A673 (cell line): ENCODE results near the gene RASAL2. TPM values are rescaled to one million over a fixed set of nuclear protein-coding genes. Genes with fewer than 3 reads are reported as not detected.

Experiments used
- BruUV-seq: library from RNA; stranded (reverse); fragments of 400-500 nt; replicated peaks from 2 replicates; lab custom pipeline; 2021; lab: Mats Ljungman, UMichigan
- CTCF ChIA-PET: fragments of 300-600 bp; sonication (Branson Sonifier 250); formaldehyde crosslinking; loops from one replicate; lab custom pipeline; 2022; ENCODE audit warnings: antibody characterized with exemption; lab: Charles Lee
- POLR2A ChIA-PET: fragments of 300-600 bp; sonication (Branson Sonifier 250); formaldehyde crosslinking; loops from one replicate; lab custom pipeline; 2022; ENCODE audit warnings: antibody characterized with exemption; ENCODE audit not compliant: low non-redundant PET; lab: Charles Lee
- DNase-seq: peaks from one replicate; pipeline ENCODE4 v3.0.0-alpha.2; 2015; ENCODE audit warnings: low spot score
- H3K27ac ChIP-seq: fragments of 200-600 bp; sonication (generic); 2 replicates; pipeline ENCODE4 v1.5.1; 2016; ENCODE audit warnings: mixed run types, low read depth, mild to moderate bottlenecking, mixed read lengths, antibody characterized with exemption, low read length; ENCODE audit not compliant: poor library complexity, severe bottlenecking
- H3K27me3 ChIP-seq: fragments of 200-600 bp; sonication (generic); replicated peaks from 2 replicates; pipeline ENCODE4 v1.6.1; 2017; ENCODE audit warnings: mixed run types, low read depth, mild to moderate bottlenecking, mixed read lengths, antibody characterized with exemption, low read length; ENCODE audit not compliant: insufficient read depth, poor library complexity
- H3K36me3 ChIP-seq: fragments of 200-600 bp; sonication (generic); 2 replicates; pipeline ENCODE4 v1.6.1; 2016; ENCODE audit warnings: mixed run types, mild to moderate bottlenecking, mixed read lengths, antibody characterized with exemption, low read length; ENCODE audit not compliant: insufficient read depth, poor library complexity, severe bottlenecking
- H3K4me1 ChIP-seq: fragments of 200-600 bp; sonication (generic); 2 replicates; pipeline ENCODE4 v1.6.1; 2017; ENCODE audit warnings: mixed run types, mild to moderate bottlenecking, mixed read lengths, antibody characterized with exemption, low read length; ENCODE audit not compliant: insufficient read depth, poor library complexity, severe bottlenecking
- H3K4me3 ChIP-seq: fragments of 200-600 bp; sonication (generic); 2 replicates; pipeline ENCODE4 v1.5.1; 2016; ENCODE audit warnings: low read depth, mixed run types, mild to moderate bottlenecking, mixed read lengths, low read length; ENCODE audit not compliant: poor library complexity, severe bottlenecking
- H3K9me3 ChIP-seq: fragments of 200-600 bp; sonication (generic); 2 replicates; pipeline ENCODE4 v1.6.1; 2016; ENCODE audit warnings: mixed run types, low read depth, mild to moderate bottlenecking, mixed read lengths, antibody characterized with exemption, low read length; ENCODE audit not compliant: poor library complexity, severe bottlenecking
- EZH2 ChIP-seq: fragments of 200-600 bp; sonication (generic); IDR thresholded peaks from 2 replicates; pipeline ENCODE4 v1.6.1; 2017; ENCODE audit warnings: borderline replicate concordance, low read depth, mild to moderate bottlenecking, mixed read lengths, antibody characterized with exemption, low read length; ENCODE audit not compliant: poor library complexity, severe bottlenecking
- intact Hi-C: fragments of 100-400 bp; cut with micrococcal nuclease; formaldehyde crosslinking; loops from one replicate; pipeline ENCODE4 v1.10.0; 2022; ENCODE audit not compliant: unreplicated experiment
- total RNA-seq: library from RNA; stranded (reverse); gene quantifications from 2 replicates; pipeline ENCODE4 v1.2.3, GENCODE V29; 2021
- TF ChIP-seq, protein P1 (sequence below): fragments of 300-800, 200-600 bp; sonication (generic); conservative IDR thresholded peaks from 2 replicates; pipeline ENCODE4 v1.5.1; 2017; ENCODE audit warnings: low read depth, mild to moderate bottlenecking, antibody characterized with exemption, low read length, moderate library complexity, mixed read lengths

RASAL2 gene
- total RNA-seq, 1 experiment from 2014 or later, result 8.3 TPM

DNA sequence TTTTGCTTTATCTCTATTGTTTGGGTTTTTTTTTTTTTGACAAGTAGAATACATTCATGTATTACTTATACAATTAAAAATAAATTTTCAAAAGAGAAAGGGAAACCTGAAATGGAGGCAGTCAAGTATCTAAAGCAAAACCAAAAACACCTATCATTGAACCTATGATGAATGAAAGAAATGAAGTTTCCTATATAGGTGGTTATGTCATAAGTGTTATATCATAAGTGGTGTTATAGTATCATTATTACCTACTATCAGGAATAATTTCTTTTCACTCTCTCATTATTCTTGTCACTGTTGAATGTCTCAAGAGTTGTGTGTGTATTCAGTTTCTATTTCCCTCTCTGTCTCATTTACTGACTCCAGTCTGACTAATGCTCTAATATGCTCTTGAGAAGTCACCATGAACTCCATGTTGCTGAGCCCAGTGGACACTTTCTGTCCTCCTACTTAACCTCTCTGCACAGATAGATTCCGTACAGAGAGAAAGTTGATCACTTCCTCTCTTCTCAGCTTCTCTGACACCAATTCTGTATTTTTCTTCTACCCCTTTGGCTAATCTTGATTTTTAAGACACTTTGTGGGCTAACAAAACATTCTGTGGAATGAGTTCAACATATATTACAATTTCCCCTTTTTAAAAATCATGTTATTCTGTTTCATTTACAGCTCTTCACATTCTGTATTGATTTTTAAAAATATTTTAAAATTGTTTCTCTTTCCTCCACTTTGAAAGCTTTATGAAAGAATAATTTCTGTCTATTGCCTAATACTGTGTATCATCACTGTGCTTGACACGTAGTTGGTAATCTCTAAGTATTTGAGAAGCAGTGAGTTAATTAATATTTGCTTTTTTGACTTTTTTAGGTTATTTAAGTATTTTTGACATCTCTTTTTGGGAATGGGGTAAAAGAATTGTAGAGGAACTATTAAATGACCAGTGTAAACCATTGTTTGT, 50.1 kb downstream of the RASAL2 start:
- H3K4me1 ChIP-seq, result no peaks in the 10 kb centered on the region
- H3K27ac ChIP-seq, result no peak overlapping the region
- no peak for TF ChIP-seq EZH2
- TF ChIP-seq, protein P1, sequence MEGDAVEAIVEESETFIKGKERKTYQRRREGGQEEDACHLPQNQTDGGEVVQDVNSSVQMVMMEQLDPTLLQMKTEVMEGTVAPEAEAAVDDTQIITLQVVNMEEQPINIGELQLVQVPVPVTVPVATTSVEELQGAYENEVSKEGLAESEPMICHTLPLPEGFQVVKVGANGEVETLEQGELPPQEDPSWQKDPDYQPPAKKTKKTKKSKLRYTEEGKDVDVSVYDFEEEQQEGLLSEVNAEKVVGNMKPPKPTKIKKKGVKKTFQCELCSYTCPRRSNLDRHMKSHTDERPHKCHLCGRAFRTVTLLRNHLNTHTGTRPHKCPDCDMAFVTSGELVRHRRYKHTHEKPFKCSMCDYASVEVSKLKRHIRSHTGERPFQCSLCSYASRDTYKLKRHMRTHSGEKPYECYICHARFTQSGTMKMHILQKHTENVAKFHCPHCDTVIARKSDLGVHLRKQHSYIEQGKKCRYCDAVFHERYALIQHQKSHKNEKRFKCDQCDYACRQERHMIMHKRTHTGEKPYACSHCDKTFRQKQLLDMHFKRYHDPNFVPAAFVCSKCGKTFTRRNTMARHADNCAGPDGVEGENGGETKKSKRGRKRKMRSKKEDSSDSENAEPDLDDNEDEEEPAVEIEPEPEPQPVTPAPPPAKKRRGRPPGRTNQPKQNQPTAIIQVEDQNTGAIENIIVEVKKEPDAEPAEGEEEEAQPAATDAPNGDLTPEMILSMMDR, result no peak
- intact Hi-C loops, result no loop called here
- no peaks in the 10 kb centered on the region for H3K27me3 ChIP-seq
- BruUV-seq, result no TSS peak
- no peaks in the 10 kb centered on the region for H3K9me3 ChIP-seq
- no peaks in the 10 kb centered on the region for H3K36me3 ChIP-seq
- H3K4me3 ChIP-seq, result no peak overlapping the region
- ChIA-PET CTCF (no interaction called here), POLR2A (no interaction called here)
- DNase-seq, result no peak

DNA sequence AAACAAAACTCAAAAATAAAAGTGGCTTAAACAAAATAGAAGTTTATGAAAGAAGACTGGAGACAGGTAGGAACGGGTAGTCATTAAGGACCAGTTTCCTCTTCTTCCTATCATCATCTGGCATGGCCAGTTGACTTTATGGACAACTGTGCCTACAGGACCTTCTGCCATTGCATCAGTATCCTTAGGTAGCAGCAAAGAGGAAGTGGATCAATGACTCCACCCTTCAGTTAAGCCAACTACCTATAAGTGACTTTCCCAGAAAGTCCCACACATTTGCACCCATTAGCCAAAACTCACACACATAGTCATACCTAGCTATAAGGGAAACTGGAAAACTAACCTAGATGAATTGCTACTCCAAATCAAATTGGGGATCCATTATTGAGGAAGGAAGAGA, 51.7 kb downstream of the RASAL2 start:
- CTCF ChIA-PET, result no interaction called here
- Histone ChIP-seq H3K9me3 (no peaks in the 10 kb centered on the region), H3K4me1 (no peaks in the 10 kb centered on the region), H3K27me3 (no peaks in the 10 kb centered on the region), H3K4me3 (no peak overlapping the region), H3K36me3 (no peaks in the 10 kb centered on the region), H3K27ac (no peak overlapping the region)
- intact Hi-C loops, result no loop called here
- TF ChIP-seq EZH2, result no peak
- TF ChIP-seq, protein P1, result no peak
- DNase-seq, result no peak
- POLR2A ChIA-PET, result no interaction called here
- no TSS peak for BruUV-seq

DNA sequence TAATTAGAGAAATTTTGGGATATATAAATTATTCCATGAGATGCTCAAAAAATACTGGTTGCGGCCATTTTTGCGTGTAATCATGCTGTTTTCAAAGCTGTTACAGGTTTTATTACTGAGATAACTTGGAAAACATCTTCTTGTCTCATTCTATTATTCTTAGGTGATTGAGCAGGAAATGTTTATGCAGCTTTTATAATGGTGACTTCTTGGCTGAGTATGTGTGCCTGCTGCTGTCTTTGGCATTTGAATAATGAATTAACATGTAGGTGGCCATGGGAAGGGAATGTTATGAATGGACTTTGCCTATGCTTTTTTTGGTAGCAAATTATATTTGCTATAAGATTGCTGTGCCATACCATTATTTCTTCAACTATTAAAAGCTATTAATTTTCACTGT, 52.5 kb downstream of the RASAL2 start:
- intact Hi-C loops, result no loop called here
- DNase-seq, result no peak
- Histone ChIP-seq H3K27me3 (no peaks in the 10 kb centered on the region), H3K4me1 (no peaks in the 10 kb centered on the region), H3K27ac (no peak overlapping the region), H3K36me3 (no peaks in the 10 kb centered on the region), H3K4me3 (no peak overlapping the region), H3K9me3 (no peaks in the 10 kb centered on the region)
- BruUV-seq, result no TSS peak
- ChIA-PET CTCF (no interaction called here), POLR2A (no interaction called here)
- TF ChIP-seq, protein P1, result no peak
- TF ChIP-seq EZH2, result no peak
